AG10803 (cell line): ENCODE data around the gene CHID1.

Source experiments
- DNase-seq: peaks from one replicate; pipeline ENCODE4 v3.0.0; 2010; ENCODE audit warnings: low read depth
- H3K4me3 ChIP-seq: 2 replicates; pipeline ENCODE4 v1.5.1; 2011; ENCODE audit warnings: mild to moderate bottlenecking, low read length, control low read depth
- TF ChIP-seq, protein P1 (sequence below): conservative IDR thresholded peaks from 2 replicates; pipeline ENCODE4 v1.5.1; 2011; ENCODE audit warnings: mild to moderate bottlenecking, low read length, control low read depth, inconsistent platforms

CHID1 gene

DNA sequence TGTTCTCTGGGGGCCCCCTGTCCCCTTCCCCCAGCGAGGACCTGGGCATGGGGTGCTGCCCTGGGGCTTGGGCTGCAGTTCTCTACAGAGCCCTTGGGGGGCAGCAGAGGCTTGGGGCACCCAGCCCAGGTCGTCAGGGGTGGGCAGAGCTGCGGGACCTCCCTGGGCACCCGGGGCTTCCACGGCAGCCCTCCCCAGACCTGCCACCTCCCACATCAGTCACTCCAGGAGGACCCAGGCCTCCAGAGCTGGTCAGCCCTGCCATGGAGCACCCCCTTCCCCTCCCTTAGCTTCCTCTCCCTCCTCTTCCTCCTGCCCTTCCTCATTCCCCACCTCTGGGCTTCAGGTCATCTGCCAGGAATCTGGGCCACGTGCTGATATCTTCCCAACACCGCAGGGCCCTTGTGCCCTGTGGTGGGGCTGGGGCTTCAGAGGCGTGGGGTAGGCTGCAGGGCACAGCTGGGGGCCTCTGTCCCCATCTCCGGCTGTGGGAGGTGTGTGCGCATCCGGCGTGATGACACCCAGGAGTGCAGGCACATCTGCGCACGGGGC is 62.2 kb downstream of the CHID1 start:
- TF ChIP-seq, protein P1, sequence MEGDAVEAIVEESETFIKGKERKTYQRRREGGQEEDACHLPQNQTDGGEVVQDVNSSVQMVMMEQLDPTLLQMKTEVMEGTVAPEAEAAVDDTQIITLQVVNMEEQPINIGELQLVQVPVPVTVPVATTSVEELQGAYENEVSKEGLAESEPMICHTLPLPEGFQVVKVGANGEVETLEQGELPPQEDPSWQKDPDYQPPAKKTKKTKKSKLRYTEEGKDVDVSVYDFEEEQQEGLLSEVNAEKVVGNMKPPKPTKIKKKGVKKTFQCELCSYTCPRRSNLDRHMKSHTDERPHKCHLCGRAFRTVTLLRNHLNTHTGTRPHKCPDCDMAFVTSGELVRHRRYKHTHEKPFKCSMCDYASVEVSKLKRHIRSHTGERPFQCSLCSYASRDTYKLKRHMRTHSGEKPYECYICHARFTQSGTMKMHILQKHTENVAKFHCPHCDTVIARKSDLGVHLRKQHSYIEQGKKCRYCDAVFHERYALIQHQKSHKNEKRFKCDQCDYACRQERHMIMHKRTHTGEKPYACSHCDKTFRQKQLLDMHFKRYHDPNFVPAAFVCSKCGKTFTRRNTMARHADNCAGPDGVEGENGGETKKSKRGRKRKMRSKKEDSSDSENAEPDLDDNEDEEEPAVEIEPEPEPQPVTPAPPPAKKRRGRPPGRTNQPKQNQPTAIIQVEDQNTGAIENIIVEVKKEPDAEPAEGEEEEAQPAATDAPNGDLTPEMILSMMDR = peak; percentile 74
- H3K4me3 ChIP-seq = no peak overlapping the region
- DNase-seq = no peak

DNA sequence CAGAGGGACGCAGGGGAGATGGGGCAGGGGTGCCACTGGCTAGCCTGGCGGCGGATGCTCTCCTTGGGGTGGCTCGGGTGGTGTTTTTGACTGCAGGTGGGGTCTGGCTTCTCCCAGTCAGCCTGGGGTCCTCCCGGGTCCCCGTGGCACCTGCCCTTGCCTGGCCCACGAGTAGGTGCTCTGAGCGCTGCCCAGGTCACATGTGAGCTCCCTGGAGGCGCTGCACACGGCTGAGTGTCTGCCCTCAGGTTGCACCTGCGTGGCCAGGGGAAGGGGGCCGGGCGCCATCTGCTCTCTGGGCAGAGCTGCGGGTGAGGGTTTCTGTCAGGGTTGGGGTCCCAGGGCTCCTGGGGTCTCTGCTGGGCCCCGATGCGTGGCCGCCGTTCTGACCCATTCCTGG is 62.7 kb downstream of the CHID1 start:
- H3K4me3 ChIP-seq = no peak overlapping the region
- TF ChIP-seq, protein P1 = no peak
- DNase-seq = no peak

DNA sequence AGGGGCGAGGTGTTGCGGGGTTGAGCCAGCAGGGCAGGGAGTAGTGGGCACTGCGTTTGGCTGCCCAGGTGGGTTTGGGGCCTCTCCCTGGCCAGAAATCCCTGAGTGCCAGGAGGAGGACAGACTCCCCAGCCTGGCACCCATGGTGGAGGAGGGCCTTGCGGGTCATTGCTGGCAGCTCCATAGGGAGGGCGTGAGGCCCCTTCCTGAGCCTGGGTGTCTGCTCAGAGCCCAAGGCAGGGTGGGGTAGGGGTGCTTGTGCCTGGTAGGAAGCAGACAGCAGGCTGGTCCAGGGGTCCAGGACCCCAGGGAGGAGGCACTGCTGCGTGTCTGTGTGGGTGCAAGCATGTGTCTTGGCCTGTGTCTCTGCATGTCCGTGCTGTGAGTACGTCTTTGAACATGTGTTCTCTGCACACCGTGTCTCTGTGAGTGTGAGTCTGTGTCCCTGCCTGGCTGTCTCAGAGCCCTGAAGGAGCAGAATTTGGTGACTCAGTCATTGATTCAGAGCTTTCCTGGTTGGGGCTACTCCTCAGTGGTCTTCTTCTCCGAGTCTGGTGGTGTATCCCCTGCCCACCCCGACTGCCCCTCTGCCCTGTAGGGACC is 64.0 kb downstream of the CHID1 start:
- TF ChIP-seq, protein P1 = no peak
- no peak overlapping the region for H3K4me3 ChIP-seq
- DNase-seq = peak; percentile 34

DNA sequence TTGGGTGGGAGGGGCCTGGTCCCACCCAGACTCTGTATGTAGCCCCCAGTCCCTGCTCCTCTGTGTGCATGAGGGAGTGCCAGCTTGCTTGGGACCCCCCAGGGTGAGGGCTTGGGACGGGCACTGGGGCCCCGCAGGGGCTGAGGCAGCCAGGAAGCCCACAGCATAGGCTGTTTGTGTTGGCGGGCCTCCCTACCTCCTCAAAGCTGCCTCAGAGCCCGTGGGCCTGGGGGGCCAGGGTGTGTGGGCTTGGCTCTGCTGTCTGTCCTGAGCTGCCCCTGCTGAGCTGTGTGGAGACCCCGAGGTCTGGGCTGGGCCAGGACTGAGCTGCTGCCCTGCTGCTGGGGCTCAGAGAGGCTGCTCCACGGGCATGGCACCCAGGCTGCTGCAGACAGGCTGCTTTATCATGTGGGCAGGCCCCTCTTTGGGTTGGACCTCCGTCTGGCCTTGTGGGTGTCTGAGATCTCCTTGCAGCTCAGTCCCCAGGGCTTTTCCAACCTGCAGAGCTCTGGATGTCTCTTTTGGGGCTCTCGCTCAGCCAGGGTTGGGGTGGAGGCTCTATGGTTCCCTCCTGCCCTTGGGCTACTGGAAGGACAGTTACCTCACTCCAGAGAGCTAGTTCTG is 64.6 kb downstream of the CHID1 start:
- peak overlapping the region; percentile 94 for H3K4me3 ChIP-seq
- no peak for DNase-seq
- TF ChIP-seq, protein P1 = no peak

DNA sequence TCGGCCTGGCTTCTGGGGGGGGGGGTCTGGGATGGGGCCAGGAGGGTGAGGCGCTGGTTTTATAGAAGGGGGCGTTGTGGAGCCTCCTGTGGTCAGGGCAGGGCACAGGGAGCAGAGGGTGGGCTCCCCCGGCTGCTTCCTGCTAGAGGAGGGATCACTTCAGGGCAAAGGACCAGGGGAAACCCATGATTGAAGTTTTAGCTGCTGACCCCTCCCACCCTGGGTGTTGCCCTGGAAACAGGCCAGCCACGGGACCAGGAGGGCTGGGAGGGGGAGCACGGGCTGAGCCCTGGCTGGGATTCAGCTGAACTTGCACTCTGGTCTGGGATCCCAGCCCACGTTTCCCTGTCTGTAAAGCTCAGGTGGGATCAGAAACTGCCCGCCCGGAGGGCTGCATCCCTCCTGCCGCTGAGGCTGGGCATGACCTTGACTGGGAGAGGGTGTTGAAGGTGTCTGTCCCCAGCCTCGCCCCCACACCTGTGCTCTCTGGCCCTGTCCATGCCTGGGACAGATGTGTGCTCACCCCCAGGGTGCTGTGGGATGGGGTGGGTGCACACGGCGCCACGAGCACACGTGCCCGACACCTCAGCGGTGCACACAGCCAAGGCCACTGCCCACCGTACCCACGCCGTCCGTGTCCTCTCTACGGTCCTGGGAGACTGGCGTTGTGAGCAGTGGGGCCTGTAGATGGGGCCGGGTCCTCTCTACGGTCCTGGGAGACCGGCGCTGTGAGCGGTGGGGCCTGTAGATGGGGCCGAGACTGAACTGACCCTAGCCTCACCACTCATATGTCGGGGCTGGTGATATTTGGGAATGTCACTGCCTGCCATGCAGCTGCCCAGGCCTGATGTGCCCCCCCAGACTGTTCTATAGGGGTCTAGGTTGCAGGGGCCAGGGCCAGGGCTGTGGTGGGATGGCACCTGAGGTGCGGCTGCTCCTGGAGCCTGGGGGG is 65.6 kb downstream of the CHID1 start:
- peak; percentile 95 for DNase-seq
- H3K4me3 ChIP-seq = peak overlapping the region; percentile 94
- TF ChIP-seq, protein P1 = no peak

DNA sequence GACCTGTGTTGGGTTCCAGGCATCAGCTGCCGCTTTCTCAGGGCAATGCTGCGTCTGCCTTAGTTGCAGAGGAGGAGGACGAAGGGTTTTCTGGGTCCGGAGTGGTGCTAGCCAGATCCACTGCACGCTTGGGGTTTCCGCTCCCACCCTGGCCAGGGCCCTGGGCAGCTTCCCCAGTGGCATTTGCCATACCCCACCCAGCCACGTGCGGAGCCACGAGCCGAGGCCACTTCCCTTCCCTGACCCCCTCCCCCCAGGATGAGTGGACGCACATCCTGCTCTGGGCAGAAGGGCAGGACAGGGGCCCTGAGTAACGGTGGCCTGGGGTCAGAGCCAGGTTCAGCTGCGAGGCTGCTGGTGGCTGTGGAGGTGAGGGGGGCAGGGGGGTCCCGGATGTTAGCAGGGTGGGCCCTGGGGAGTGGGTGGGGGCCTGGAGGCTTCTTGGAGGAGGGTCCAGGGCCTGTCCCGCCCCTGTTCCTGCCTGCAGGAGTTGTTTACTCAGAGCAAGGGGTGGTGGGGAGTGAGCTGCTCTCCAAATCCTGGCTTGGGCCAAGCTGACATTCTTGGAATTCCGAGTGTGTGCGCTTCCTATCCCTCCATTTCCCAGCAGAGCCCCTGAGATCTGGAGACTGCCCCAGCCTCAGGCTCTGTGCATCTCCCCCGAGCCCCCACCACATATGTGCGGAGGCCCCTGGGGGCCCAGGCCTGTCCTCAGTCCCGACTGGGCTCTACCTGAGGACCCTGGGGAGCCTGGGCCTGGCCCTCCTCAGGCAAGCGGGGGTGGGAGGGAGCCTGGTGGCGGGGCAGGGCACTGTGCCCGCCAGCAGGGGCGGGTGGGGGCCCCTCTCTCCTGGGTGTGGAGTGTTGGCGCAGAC is 66.6 kb downstream of the CHID1 start:
- TF ChIP-seq, protein P1 = no peak
- peak overlapping the region; percentile 94 for H3K4me3 ChIP-seq
- DNase-seq = peak; percentile 98
